Body of pancreas (tissue), 4 donors: ENCODE measurements around the gene RNF157.

ENCODE experiments used
- CTCF ChIP-seq, 7 experiments: fragments of 450-650 bp in 4 of 7; fragments of 200-600 bp in 3 of 7; sonication (generic) in 3 of 7; IDR thresholded peaks; one replicate each; pipeline ENCODE4 v1.5.1; 2016 to 2019; ENCODE audit warnings: antibody characterized with exemption in 7 of 7
- POLR2A ChIP-seq, 3 donors: fragments of 450-650 bp; IDR thresholded peaks; one replicate each; pipeline ENCODE4 v1.6.1; 2016; ENCODE audit warnings: antibody characterized with exemption in 3 of 3, mild to moderate bottlenecking in 2 of 3

DNA sequence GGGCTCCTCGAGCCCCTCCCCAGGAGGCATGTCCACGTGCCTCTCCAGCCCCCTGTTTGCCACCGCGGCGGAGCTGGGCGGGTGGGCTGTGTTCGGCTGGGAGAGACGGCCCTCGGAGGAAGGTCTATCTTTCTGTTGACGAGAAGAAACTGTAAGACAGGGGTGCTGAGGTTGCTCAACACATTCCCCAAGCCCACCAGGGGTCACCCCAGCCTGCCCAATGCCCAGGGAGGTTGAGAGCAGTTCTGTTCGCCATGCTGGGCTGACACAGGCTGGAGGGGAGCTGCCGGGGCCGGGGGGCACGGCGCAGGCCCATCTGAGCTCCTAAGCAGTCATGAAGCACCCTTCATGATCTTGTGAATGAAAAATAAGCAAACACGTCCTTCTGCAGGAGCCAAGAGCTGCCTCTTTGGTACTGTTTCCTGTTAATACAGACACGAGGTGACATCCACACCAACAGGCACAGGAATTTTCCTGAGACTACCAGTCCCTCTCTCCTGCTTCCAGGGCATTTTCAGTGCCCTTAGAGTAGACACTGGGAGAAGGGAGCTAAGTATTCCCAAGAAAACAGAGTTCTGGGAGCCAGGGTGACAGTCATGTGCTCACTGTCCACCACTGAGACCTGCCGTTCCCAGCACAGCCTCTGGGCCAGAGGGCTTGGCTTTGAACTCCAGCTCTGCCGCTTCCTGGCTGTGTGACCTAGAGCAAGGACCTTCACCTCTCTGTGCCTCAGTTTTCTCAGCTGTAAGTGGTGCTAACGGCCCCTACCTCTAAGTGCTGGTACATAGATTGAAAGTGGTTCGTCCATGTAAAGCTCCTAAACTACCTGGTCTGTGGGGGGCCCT is 34.0 kb upstream of the RNF157 start:
- no peak for TF ChIP-seq POLR2A (IDR thresholded peaks at IDR 0.05)
- TF ChIP-seq CTCF (IDR thresholded peaks at IDR 0.05), result no peak
